ENCODE measurements around the gene AKT1S1. TPM values are rescaled to one million over a fixed set of nuclear protein-coding genes. Genes with fewer than 3 reads are reported as not detected.

Gene AKT1S1
- total RNA-seq, 1 donor from 2014 or later = 59.7 TPM

DNA sequence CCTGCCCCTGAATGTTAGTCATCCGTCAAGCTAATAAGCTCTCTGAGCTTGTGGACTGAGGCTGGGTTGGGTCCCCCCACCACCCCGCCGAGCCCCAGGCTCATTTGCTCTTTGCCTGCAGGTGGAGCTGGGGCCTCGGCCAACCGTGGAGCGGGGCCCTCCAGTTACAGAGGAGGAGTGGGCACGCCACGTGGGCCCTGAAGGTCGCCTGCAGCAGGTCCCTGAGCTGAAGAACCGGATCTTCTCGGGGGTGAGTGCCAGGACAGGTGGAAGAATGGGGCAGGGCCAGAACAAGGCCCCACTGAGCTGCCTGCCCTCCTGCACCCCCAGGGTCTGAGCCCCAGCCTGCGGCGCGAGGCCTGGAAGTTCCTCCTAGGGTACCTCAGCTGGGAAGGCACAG is 5.5 kb upstream of the AKT1S1 start:
- H3K9me3 Mint-ChIP-seq (ENCODE audit: unreplicated experiment) = no peaks in the 10 kb centered on the region
- no peaks in the 10 kb centered on the region for H3K27me3 Mint-ChIP-seq (ENCODE audit: unreplicated experiment)
- H3K27ac Mint-ChIP-seq (ENCODE audit: unreplicated experiment) = no peak overlapping the region
- peaks cover 13% of the 10 kb centered on the region for H3K4me1 Mint-ChIP-seq (ENCODE audit: unreplicated experiment)
- TF ChIP-seq, protein P1, sequence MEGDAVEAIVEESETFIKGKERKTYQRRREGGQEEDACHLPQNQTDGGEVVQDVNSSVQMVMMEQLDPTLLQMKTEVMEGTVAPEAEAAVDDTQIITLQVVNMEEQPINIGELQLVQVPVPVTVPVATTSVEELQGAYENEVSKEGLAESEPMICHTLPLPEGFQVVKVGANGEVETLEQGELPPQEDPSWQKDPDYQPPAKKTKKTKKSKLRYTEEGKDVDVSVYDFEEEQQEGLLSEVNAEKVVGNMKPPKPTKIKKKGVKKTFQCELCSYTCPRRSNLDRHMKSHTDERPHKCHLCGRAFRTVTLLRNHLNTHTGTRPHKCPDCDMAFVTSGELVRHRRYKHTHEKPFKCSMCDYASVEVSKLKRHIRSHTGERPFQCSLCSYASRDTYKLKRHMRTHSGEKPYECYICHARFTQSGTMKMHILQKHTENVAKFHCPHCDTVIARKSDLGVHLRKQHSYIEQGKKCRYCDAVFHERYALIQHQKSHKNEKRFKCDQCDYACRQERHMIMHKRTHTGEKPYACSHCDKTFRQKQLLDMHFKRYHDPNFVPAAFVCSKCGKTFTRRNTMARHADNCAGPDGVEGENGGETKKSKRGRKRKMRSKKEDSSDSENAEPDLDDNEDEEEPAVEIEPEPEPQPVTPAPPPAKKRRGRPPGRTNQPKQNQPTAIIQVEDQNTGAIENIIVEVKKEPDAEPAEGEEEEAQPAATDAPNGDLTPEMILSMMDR (IDR thresholded peaks at IDR 0.05) = no peak
- peaks cover 46% of the 10 kb centered on the region for H3K36me3 Mint-ChIP-seq (ENCODE audit: unreplicated experiment)
- DNase-seq (ENCODE audit: extremely low spot score, unreplicated experiment) = no peak
- H3K4me3 Mint-ChIP-seq (ENCODE audit: unreplicated experiment) = no peak overlapping the region

DNA sequence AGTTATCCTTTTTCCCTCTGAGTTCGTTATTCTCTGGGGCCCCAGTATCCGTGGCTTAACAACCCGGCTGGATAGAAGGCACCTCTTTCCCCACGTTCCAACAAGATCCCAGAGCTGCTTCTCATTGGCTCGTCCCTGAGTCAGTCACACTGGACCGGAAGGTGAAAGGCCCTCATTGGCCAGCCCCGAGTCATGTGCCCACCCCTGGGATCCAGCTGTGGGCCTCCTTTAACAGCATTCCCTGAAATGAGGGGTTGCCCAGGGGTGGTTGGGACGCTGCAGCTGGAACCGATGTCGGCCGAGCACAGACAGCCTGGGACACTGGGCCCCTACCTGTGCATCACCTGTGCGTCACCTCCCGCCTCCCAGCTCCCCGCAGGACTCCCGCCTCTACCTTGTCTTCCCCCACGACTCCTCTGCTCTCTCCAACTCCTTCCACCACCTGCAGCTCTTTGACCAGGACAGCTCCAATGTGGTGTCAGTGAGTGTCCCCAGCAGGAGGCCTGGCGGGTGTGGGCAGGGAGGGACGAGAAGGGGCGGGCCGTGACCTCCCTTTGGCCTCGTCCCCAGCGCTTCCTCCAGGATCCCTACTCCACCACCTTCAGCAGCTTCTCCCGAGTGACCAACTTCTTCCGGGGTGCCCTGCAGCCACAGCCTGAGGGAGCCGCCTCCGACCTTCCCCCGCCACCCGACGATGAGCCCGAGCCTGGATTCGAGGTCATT is 4.7 kb upstream of the AKT1S1 start:
- Mint-ChIP-seq H3K9me3 (ENCODE audit: unreplicated experiment) (no peaks in the 10 kb centered on the region), H3K4me3 (ENCODE audit: unreplicated experiment) (no peak overlapping the region), H3K36me3 (ENCODE audit: unreplicated experiment) (peaks cover 46% of the 10 kb centered on the region), H3K4me1 (ENCODE audit: unreplicated experiment) (peaks cover 13% of the 10 kb centered on the region), H3K27ac (ENCODE audit: unreplicated experiment) (no peak overlapping the region), H3K27me3 (ENCODE audit: unreplicated experiment) (no peaks in the 10 kb centered on the region)
- no peak for DNase-seq (ENCODE audit: extremely low spot score, unreplicated experiment)
- TF ChIP-seq, protein P1 (IDR thresholded peaks at IDR 0.05) = no peak

DNA sequence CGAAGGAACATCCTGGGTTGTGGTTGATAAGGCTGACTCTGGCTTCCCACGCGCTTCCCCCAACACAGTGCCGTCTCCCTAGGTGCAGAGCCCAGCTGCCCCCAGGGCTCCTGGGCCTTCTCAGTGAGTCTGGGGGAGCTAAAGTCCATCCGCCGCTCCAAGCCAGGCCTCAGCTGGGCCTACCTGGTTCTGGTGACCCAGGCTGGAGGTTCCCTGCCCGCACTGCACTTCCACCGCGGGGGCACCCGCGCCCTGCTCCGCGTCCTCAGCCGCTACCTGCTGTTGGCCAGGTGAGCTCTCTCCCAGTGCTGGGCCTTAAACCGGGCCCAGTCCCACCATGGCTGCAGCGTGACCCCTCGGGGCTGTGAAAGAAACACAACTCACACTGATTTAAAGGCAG is 4.0 kb upstream of the AKT1S1 start:
- TF ChIP-seq, protein P1 (IDR thresholded peaks at IDR 0.05) = no peak
- Mint-ChIP-seq H3K27me3 (ENCODE audit: unreplicated experiment) (no peaks in the 10 kb centered on the region), H3K4me3 (ENCODE audit: unreplicated experiment) (no peak overlapping the region), H3K4me1 (ENCODE audit: unreplicated experiment) (peaks cover 13% of the 10 kb centered on the region), H3K36me3 (ENCODE audit: unreplicated experiment) (peaks cover 46% of the 10 kb centered on the region), H3K27ac (ENCODE audit: unreplicated experiment) (no peak overlapping the region), H3K9me3 (ENCODE audit: unreplicated experiment) (no peaks in the 10 kb centered on the region)
- no peak for DNase-seq (ENCODE audit: extremely low spot score, unreplicated experiment)

GRCh38 chr19:49880162-49880869 is 3.2 kb upstream of the AKT1S1 start:
- TF ChIP-seq, protein P1 (IDR thresholded peaks at IDR 0.05) = no peak
- H3K9me3 Mint-ChIP-seq (ENCODE audit: unreplicated experiment) = no peaks in the 10 kb centered on the region
- peaks cover 19% of the 10 kb centered on the region for H3K4me1 Mint-ChIP-seq (ENCODE audit: unreplicated experiment)
- no peak for DNase-seq (ENCODE audit: extremely low spot score, unreplicated experiment)
- no peak overlapping the region for H3K4me3 Mint-ChIP-seq (ENCODE audit: unreplicated experiment)
- H3K27ac Mint-ChIP-seq (ENCODE audit: unreplicated experiment) = no peak overlapping the region
- no peaks in the 10 kb centered on the region for H3K27me3 Mint-ChIP-seq (ENCODE audit: unreplicated experiment)
- peaks cover 46% of the 10 kb centered on the region for H3K36me3 Mint-ChIP-seq (ENCODE audit: unreplicated experiment)

- H3K4me1 Mint-ChIP-seq (ENCODE audit: unreplicated experiment) = peaks cover 23% of the 10 kb centered on the region
- no peak for DNase-seq (ENCODE audit: extremely low spot score, unreplicated experiment)
- TF ChIP-seq, protein P1 (IDR thresholded peaks at IDR 0.05) = no peak
- H3K36me3 Mint-ChIP-seq (ENCODE audit: unreplicated experiment) = peaks cover 40% of the 10 kb centered on the region
- H3K27ac Mint-ChIP-seq (ENCODE audit: unreplicated experiment) = no peak overlapping the region
- H3K4me3 Mint-ChIP-seq (ENCODE audit: unreplicated experiment) = no peak overlapping the region
- H3K27me3 Mint-ChIP-seq (ENCODE audit: unreplicated experiment) = no peaks in the 10 kb centered on the region
- no peaks in the 10 kb centered on the region for H3K9me3 Mint-ChIP-seq (ENCODE audit: unreplicated experiment)
Measured at GRCh38 chr19:49879243-49879963, 2.2 kb upstream of the AKT1S1 start.
